Stimulated activated memory B cell treated with anti-CD40 and anti-IgM and Interleukin-4, amounts not matched to agents 10 μg/mL and 1 μg/mL and 100 μg/mL, for 72 hours (primary cell): Measurements from ENCODE around the gene ANKZF1.
A peak's percentile ranks its signal among the peaks of the same experiment; 100 is the strongest.

Source experiments
- ATAC-seq: fragments of 150-1000 bp; cut with Tn5 transposase; 2 replicates; pipeline ENCODE4 v1.10.0; 2021
- H3K27ac Mint-ChIP-seq: one replicate; pipeline ENCODE4 v1.8.0; 2022; ENCODE audit warnings: mild to moderate bottlenecking, mixed read lengths
- H3K27me3 Mint-ChIP-seq: one replicate; pipeline ENCODE4 v1.8.0; 2022; ENCODE audit warnings: mixed read lengths
- H3K36me3 Mint-ChIP-seq: one replicate; pipeline ENCODE4 v1.8.0; 2022; ENCODE audit warnings: mixed read lengths
- H3K4me1 Mint-ChIP-seq: one replicate; pipeline ENCODE4 v1.8.0; 2022; ENCODE audit warnings: mixed read lengths
- H3K4me3 Mint-ChIP-seq: one replicate; pipeline ENCODE4 v1.8.0; 2022; ENCODE audit warnings: mild to moderate bottlenecking, moderate library complexity, mixed read lengths
- H3K9me3 Mint-ChIP-seq: one replicate; pipeline ENCODE4 v1.8.0; 2022; ENCODE audit warnings: mixed read lengths

ANKZF1 gene

DNA sequence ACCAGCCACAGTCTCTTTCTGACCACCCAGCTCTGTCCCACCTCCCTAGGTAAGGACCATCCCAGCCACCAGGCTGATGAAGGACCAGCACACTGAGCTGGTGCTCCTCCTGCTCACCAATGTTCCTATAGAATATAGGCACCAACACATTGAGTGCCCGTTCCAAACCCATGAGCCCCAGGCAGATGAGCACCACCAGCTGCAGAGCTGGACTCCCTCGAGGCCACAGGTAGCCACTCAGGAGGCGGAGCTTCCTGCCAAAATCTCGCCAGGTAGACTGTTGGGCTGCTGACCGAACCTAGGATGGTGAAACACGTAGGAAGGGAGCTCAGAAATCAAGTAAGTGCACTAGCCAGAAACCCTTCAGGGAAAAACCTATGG lies 13.1 kb upstream of the ANKZF1 start:
- peaks cover 41% of the 10 kb centered on the region for H3K36me3 Mint-ChIP-seq
- peaks cover 35% of the 10 kb centered on the region for H3K4me1 Mint-ChIP-seq
- no peaks in the 10 kb centered on the region for H3K27me3 Mint-ChIP-seq
- peak overlapping the region; percentile 36 for H3K4me3 Mint-ChIP-seq
- no peak for ATAC-seq
- no peaks in the 10 kb centered on the region for H3K9me3 Mint-ChIP-seq
- peak overlapping the region; percentile 37 for H3K27ac Mint-ChIP-seq

DNA sequence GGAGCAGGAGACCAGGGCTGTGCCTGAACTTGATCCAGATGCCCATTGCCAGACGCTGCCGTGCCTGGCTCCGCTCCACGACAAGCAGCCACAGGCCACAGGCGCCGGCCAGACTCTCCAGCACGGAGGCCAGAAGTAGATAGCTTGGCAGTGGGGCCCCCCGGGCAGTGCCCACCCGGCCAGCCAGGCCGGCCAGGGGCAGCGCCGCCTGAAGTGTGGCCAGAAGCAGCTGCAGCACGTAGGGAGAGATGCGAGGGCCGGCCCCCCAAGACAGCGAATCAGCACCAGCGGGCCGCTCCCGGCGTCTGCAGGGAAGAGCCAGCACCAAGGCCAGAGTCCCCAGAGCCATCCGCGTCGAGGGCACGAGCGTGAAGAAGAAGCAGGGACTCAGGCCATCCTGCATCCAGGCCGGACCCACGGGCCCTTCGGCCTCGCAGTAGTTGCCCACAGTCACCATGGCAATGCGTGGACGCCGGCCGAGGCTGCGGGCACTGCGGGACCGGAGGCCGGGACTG lies 11.3 kb upstream of the ANKZF1 start:
- H3K9me3 Mint-ChIP-seq: no peaks in the 10 kb centered on the region
- H3K4me1 Mint-ChIP-seq: peaks cover 35% of the 10 kb centered on the region
- H3K36me3 Mint-ChIP-seq: peaks cover 49% of the 10 kb centered on the region
- peak overlapping the region; percentile 84 for H3K4me3 Mint-ChIP-seq
- peak overlapping the region; percentile 78 for H3K27ac Mint-ChIP-seq
- H3K27me3 Mint-ChIP-seq: no peaks in the 10 kb centered on the region
- peak; percentile 62 for ATAC-seq

DNA sequence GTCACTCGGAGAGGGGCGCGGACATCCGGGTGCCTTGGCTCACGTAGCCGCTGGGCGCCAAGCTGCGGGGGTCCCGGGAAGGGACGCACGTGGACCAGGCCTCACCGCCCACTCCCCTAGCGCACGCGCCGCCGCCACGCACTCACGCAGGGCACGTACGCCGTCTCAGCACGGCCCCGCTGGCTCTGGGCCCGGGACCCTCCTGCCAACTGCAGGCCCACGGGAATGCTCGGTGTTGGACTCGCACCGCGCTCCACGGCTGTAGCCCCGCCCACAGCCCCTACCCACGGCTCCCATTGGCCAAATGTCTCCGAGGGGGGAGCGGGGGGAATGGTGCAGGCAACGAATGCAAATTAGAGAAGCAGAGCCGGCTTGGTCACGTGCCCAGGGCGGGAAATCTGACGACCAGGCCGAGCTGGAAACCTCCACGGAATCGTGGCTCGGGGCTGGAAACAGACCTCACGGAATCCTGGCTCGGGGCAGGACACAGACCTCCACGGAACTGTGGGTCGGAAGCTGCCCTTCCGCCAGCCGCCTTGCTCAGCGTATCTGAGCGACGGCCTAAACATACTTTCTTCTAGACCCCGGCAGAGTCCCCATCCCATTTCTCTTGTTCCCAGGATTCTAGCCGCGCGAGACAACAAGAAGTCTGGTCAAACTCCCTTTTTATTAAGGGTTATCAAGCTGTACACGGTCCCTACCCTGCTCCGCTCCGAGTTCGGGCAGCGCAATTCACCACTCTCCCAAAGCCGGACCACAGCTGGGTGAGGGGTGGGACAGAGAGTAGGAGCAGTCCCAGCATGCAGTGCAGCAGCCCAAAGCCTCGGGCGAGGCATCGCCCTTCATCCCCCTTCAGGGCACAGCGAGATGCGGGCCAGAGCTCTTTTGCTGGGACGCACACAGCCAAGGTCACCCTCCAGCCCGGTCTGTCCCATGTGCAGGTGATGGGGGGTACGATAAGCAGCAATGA lies 10.6 kb upstream of the ANKZF1 start, which contains the start of gene ABCB6:
Gene ABCB6, minus strand, starts transcription at position 227 of the 970 bp plus-strand sequence. CDS start 285 bp downstream, outside the sequence.
- no peaks in the 10 kb centered on the region for H3K9me3 Mint-ChIP-seq
- H3K4me3 Mint-ChIP-seq: peak within 1 kb of the TSS; percentile 84
- ATAC-seq: peak; percentile 93
- H3K27ac Mint-ChIP-seq: peak within 1 kb of the TSS; percentile 78
- peaks cover 35% of the 10 kb centered on the region for H3K4me1 Mint-ChIP-seq
- H3K36me3 Mint-ChIP-seq: peaks cover 51% of the 10 kb centered on the region
- no peaks in the 10 kb centered on the region for H3K27me3 Mint-ChIP-seq

DNA sequence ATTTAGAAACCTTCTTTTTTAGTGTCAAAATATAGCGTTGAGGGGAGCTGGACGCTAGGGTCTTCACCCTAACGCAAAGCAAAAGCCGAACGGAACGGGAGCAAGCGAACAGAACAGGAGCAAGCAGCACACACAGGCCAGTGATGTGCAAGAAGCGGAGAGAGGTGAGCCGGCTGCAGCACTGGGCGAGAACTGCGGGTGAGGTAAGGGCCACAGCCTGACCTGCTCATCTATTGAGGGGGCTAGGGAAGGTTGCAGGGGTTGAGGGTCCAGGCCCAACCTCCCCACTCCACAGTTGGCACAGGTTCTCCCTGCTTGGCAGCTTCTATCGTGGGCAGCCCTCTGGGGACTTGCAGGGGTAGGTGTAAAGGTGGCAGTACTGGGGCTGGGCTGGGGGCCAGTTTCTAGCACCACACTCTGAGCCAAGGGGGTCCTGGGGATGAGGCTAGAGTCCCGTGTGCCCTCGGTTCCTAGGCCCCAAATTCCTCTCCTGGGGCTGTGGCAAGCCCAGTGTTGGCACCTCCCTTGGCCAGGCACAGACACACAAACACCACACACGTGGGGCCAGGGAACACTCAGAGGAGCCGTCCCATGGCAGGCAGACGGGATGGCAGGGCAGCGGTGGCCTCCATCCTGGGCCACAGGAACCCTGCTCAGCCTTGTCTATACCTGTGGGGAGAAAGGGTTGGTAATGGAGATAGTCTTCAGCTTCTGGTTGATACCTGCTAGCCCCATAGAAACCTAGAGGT lies 9.6 kb upstream of the ANKZF1 start:
- Mint-ChIP-seq H3K27me3 (no peaks in the 10 kb centered on the region), H3K4me3 (no peak overlapping the region)
- ATAC-seq: no peak

DNA sequence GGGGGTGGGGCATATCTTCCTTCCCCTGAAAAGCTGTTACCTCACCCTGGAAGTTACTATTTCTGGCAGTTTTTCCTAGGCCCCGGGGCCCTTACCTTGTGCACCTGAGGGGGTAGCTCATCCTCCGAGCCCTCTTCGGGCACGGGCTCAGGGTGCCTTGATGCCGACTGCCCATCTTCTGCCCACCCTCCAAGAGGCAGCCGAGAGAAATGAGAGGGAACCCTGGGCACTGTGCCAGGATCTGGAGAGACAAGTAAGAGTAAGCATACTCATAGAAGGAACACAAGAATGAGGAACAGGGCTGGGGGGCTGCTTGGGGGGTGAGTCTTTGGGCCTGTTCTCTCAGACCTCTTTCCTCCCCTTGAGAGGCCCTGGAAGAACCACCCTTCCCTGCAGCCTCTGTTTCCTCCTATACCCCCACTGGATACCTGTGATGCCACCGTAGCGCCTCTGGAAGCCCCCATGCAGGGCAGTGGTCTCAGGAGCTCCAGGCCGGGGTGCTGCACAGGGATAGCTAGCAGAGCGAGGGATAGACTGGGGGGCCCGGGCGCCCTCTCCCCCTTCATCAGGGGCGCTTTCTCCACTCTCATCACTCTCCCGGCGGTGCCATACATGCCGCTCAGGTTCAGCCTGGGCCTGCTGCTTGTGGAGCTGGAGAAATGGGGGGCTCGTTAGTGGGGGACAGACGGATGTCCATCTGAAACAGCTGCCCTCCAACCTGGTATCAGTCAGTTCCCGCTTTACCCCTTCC lies 8.8 kb upstream of the ANKZF1 start:
- peaks cover 57% of the 10 kb centered on the region for H3K36me3 Mint-ChIP-seq
- H3K9me3 Mint-ChIP-seq: no peaks in the 10 kb centered on the region
- H3K4me1 Mint-ChIP-seq: peaks cover 47% of the 10 kb centered on the region
- peak overlapping the region; percentile 5 for H3K27ac Mint-ChIP-seq
- H3K27me3 Mint-ChIP-seq: no peaks in the 10 kb centered on the region
- ATAC-seq: no peak
- H3K4me3 Mint-ChIP-seq: no peak overlapping the region

More for the DNA sequence above, 9.6 kb upstream of the ANKZF1 start:
- H3K27ac Mint-ChIP-seq: no peak overlapping the region
- H3K9me3 Mint-ChIP-seq: no peaks in the 10 kb centered on the region
- peaks cover 51% of the 10 kb centered on the region for H3K36me3 Mint-ChIP-seq
- H3K4me1 Mint-ChIP-seq: peaks cover 40% of the 10 kb centered on the region

DNA sequence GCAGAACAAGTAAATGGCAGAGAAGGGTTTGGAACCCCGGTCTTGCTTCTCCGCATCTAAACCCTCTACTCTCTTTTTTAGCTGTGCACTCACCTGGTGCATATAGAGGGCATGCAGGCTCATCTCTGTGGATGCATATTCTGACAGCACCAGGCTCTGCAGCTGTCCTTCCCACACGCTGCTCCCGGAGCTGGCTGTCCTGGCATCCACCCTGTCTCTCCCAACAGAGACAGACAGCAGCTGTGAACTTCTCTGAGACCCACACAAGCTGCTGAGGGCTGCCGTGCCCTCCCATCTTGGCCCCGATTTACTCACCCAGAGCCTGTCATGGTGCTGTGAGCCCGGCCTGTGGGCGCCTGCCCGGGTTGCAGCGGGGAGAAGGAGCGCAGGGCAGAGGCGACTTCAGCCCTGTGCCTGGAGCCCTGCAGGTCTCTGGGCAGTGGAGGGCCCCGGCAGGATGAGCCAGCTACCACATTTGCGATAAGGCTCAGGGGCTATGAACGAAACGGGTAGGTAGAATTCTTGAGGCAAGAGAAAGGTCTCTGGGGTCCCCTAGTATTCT lies 7.6 kb upstream of the ANKZF1 start:
- no peak overlapping the region for H3K27ac Mint-ChIP-seq
- H3K36me3 Mint-ChIP-seq: peaks cover 56% of the 10 kb centered on the region
- no peaks in the 10 kb centered on the region for H3K27me3 Mint-ChIP-seq
- no peak overlapping the region for H3K4me3 Mint-ChIP-seq
- H3K4me1 Mint-ChIP-seq: peaks cover 42% of the 10 kb centered on the region
- no peak for ATAC-seq
- no peaks in the 10 kb centered on the region for H3K9me3 Mint-ChIP-seq

DNA sequence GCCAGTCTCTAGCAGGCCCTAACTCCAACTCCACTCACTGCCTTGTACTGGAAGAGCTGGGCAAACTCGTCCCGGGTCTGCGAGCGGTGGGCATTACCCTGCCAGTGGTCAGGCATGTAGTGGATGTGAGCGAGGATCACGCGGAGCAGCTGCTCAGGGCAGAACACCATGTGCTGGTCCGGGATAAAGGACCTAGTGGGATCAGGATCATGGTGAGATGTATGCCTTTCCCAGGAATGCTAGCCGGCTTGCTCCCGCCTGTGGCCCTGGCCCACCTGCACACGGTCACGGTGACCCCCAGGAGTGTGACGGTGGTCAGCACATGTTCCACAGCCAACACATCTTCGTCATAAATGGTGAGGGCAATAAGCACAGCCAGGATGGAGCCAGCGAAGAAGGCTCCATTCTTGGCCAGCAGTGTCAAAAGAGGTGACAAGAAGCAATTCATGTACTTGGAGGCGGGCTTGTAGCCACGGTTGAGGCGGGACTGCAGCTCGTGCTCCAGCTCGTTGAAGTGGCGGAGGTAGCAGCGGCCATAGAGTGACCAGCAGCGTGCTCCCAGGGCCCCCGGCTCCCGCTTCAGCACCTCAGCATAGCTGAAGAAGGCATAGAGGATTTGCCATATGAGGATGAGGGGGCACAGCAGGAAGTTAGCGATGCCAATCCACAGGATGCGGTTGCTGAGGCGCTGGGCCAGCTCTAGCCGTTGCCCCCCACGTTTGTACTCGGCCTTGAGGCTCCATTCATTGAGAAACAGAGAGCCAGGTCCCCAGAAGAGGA lies 5.6 kb upstream of the ANKZF1 start:
- Mint-ChIP-seq H3K4me1 (peaks cover 48% of the 10 kb centered on the region), H3K4me3 (no peak overlapping the region), H3K27me3 (no peaks in the 10 kb centered on the region), H3K36me3 (peaks cover 56% of the 10 kb centered on the region), H3K9me3 (no peaks in the 10 kb centered on the region), H3K27ac (no peak overlapping the region)
- no peak for ATAC-seq

DNA sequence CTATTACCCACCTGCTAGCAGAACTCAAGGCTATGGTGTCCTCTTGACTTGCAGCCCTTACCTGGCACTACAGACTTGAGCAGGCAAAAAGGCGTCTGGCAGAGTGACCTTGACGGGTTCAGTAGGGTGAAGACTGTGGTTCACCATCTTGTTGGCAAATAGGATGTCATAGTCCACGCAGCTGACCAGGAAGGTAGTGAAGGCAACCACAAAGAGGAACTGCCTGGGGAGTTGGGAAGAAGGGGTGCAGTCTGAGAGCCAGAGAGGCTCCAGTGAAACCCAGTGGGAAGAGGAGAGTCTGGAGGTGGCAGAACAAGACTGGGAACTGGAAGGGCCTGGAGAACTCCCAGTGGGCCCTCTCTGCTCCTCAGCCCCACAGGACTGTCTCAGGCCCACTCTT lies 4.3 kb upstream of the ANKZF1 start:
- Mint-ChIP-seq H3K36me3 (peaks cover 58% of the 10 kb centered on the region), H3K27me3 (no peaks in the 10 kb centered on the region), H3K4me3 (no peak overlapping the region), H3K27ac (no peak overlapping the region), H3K4me1 (peaks cover 41% of the 10 kb centered on the region), H3K9me3 (no peaks in the 10 kb centered on the region)
- no peak for ATAC-seq

DNA sequence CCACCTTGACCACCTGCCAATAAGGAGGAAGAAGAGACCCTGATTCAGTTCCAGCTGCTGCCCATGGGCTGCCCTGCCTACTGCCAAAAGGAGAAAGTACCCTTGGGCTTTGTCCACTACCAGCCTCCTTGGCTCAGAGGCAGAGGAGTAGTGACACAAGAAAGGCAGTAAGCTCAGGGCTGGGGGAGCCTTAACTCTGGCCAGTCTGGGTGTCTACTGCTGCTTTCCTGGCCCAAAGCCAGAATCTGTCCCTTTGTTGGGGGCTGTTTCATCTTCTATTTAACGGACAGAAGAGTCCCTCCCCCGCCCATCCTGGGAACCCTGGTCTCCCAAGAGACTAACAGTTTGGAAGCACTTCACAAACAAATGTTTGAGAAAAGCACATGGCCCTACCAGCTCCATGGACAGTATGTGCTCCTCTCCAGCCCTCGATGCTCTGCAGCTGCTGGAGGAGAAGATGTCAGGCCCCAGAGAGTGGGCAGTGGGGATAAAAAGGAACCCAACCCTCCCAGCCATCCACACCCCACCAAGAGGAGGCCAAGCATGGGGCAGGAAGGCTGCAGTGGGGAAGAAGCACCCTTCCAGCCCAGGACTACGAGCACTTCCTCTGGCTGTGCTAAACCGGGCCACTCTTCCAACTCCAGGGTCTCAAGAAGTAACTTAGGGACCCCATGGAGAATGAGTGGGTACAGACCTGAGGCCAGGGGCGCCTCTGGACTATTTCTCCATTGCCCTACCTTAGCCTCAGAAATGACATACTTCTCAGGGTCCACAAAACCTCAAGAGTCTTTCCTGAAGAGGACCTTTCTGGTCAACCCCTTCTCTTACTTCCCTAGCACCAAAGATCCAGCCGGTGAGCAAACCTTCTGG lies 1.3 kb upstream of the ANKZF1 start:
- Mint-ChIP-seq H3K36me3 (peaks cover 42% of the 10 kb centered on the region), H3K4me3 (peak overlapping the region; percentile 99), H3K27ac (peak overlapping the region; percentile 95), H3K9me3 (no peaks in the 10 kb centered on the region), H3K4me1 (peaks cover 47% of the 10 kb centered on the region), H3K27me3 (no peaks in the 10 kb centered on the region)
- no peak for ATAC-seq

DNA sequence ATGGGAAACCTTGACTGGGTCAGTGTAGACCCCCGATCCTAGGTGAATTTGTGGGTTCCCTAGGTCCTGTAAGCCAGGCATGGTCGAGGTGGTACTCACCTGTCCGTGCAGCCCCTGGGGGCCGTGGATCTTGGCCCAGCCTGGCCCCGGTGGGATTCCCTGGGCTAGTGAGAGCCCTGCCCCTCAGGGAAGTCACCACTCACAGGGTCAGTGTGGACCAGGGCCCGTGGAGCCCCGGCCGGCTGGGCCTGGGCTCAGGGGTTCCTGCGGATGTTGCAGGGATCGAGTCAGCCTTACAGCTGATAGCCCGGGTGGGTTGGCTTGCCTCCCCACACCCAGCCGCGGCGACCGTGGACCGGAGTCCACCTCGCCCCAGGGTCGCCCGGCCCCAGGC lies 698 bp upstream of the ANKZF1 start:
- Mint-ChIP-seq H3K4me3 (peak overlapping the region; percentile 99), H3K36me3 (peaks cover 42% of the 10 kb centered on the region), H3K27ac (peak overlapping the region; percentile 95), H3K27me3 (no peaks in the 10 kb centered on the region), H3K4me1 (peaks cover 47% of the 10 kb centered on the region), H3K9me3 (no peaks in the 10 kb centered on the region)
- ATAC-seq: no peak

DNA sequence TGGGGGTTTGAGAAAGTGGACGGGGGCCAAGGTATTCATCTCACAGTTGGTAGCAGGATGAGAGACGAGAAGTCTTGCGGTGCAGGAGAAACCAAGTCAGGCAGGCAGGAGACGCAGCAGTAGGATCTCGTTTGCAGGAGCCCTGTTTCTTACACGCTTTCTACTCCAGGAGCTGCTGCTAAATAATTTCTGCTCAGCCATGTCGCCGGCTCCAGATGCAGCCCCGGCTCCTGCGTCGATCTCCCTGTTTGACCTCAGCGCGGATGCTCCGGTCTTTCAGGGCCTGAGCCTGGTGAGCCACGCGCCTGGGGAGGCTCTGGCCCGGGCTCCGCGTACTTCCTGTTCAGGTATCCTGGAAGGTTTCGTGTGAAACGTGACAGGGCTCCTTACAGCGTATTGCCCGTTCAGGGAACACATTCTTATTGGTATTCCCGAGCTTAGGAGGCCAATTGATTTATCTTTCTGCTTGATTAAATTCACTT lies 494 bp downstream of the ANKZF1 start:
- H3K36me3 Mint-ChIP-seq: peaks cover 42% of the 10 kb centered on the region
- H3K27me3 Mint-ChIP-seq: no peaks in the 10 kb centered on the region
- peak overlapping the region; percentile 95 for H3K27ac Mint-ChIP-seq
- peak; percentile 29 for ATAC-seq
- H3K4me3 Mint-ChIP-seq: peak overlapping the region; percentile 99
- H3K4me1 Mint-ChIP-seq: peaks cover 41% of the 10 kb centered on the region
- H3K9me3 Mint-ChIP-seq: no peaks in the 10 kb centered on the region

DNA sequence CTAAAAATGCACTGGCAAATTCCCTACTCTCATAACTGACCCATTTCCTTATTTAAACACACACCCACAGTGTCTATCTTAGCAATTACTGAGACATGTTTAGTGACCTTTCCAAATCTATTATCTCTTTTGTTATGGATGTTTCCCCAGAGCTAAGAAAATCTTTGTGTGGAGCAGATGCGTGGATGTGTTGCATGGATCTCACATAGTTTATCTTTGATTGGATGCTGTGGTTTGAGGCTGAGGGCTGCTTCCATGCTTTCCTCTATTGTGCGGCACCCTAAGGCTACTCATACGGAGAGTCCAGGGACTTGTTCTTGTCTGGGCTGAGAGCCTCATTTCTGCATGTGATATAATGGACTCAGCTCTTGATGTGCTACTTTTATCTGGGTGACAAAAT lies 4.7 kb downstream of the ANKZF1 start:
- H3K36me3 Mint-ChIP-seq: peaks cover 59% of the 10 kb centered on the region
- no peaks in the 10 kb centered on the region for H3K27me3 Mint-ChIP-seq
- H3K27ac Mint-ChIP-seq: no peak overlapping the region
- no peak overlapping the region for H3K4me3 Mint-ChIP-seq
- H3K4me1 Mint-ChIP-seq: peaks cover 9% of the 10 kb centered on the region
- H3K9me3 Mint-ChIP-seq: no peaks in the 10 kb centered on the region
- ATAC-seq: no peak

DNA sequence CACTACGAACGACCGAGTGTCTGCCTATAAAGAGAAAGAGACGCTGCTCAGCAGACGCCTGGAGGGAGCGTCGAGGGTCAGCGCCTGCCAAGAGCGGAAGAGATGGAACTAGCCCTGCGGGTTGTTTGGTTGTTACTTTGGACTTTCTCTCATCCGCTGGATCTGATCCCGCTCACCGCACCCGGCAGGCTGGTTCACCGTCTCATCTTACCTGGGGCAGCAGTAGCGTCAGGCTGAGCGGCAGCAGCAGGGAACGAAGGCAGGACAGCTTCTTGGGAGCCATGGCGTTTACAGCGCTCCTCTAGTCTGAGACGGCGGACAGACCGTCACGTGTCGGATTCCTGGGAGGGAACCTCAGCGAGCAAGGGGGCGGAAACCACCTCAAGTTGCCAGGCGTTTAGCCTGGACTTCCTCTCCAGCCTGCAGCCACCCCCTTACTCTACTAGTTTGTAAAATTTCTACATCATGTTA lies 13.7 kb downstream of the ANKZF1 start:
- Mint-ChIP-seq H3K27me3 (no peaks in the 10 kb centered on the region), H3K36me3 (peaks cover 13% of the 10 kb centered on the region), H3K27ac (no peak overlapping the region), H3K9me3 (no peaks in the 10 kb centered on the region), H3K4me3 (peak overlapping the region; percentile 47), H3K4me1 (peaks cover 26% of the 10 kb centered on the region)
- ATAC-seq: no peak
